Measurements from ENCODE around the gene SLC6A3. TPM values are rescaled to one million over a fixed set of nuclear protein-coding genes. Genes with fewer than 3 reads are reported as not detected.

SLC6A3 gene
- total RNA-seq, 2 donors from 2014 or later, result 0.18 TPM; not detected in 1

GRCh38 chr5:1449081-1449630 is 3.9 kb upstream of the SLC6A3 start:
- H3K4me1 ChIP-seq (ENCODE audit: control insufficient read depth, insufficient read depth, low read length), result no peaks in the 10 kb centered on the region
- H3K27me3 ChIP-seq (ENCODE audit: control insufficient read depth, insufficient read depth, low read length, poor library complexity, severe bottlenecking), result peaks cover 83% of the 10 kb centered on the region
- no peak overlapping the region for H3K4me3 ChIP-seq (ENCODE audit: low read length)
- no peak overlapping the region for H3K4me3 Mint-ChIP-seq
- H3K27ac Mint-ChIP-seq, result no peak overlapping the region
- no peak for TF ChIP-seq CTCF (conservative IDR thresholded peaks at IDR 0.05)
- H3K36me3 Mint-ChIP-seq (ENCODE audit: low read depth), result no peaks in the 10 kb centered on the region
- no peaks in the 10 kb centered on the region for H3K36me3 ChIP-seq (ENCODE audit: control insufficient read depth, insufficient read depth, low read length)
- DNase-seq, result no peak
- peaks cover 20% of the 10 kb centered on the region for H3K9me3 ChIP-seq (ENCODE audit: control insufficient read depth, low read length)
- H3K27me3 Mint-ChIP-seq (ENCODE audit: insufficient read depth), result peaks cover 83% of the 10 kb centered on the region
- WGBS, 2 experiments (ENCODE audit: insufficient coverage in 1 of 2, insufficient read length in 1 of 2), result 92 to 98% methylated on average over 9 to 12 of the region's 12 CpGs
- peaks cover 21% of the 10 kb centered on the region for H3K9me3 Mint-ChIP-seq
- H3K4me1 Mint-ChIP-seq, result peaks cover 2% of the 10 kb centered on the region
- H3K27ac ChIP-seq (ENCODE audit: low read depth, low read length), result no peak overlapping the region
- H3K9ac ChIP-seq (ENCODE audit: extremely low read depth, low read length, poor library complexity, severe bottlenecking), result no peak overlapping the region

GRCh38 chr5:1448511-1449011 is 3.3 kb upstream of the SLC6A3 start:
- H3K27me3 Mint-ChIP-seq (ENCODE audit: insufficient read depth), result peaks cover 85% of the 10 kb centered on the region
- H3K4me3 Mint-ChIP-seq, result no peak overlapping the region
- Histone ChIP-seq H3K4me1 (ENCODE audit: control insufficient read depth, insufficient read depth, low read length) (no peaks in the 10 kb centered on the region), H3K36me3 (ENCODE audit: control insufficient read depth, insufficient read depth, low read length) (no peaks in the 10 kb centered on the region), H3K9ac (ENCODE audit: extremely low read depth, low read length, poor library complexity, severe bottlenecking) (no peak overlapping the region), H3K9me3 (ENCODE audit: control insufficient read depth, low read length) (peaks cover 16% of the 10 kb centered on the region), H3K27ac (ENCODE audit: low read depth, low read length) (no peak overlapping the region), H3K4me3 (ENCODE audit: low read length) (no peak overlapping the region), H3K27me3 (ENCODE audit: control insufficient read depth, insufficient read depth, low read length, poor library complexity, severe bottlenecking) (peaks cover 89% of the 10 kb centered on the region)
- peak; percentile 25 for DNase-seq
- H3K27ac Mint-ChIP-seq, result no peak overlapping the region
- no peak for TF ChIP-seq CTCF (conservative IDR thresholded peaks at IDR 0.05)
- no peaks in the 10 kb centered on the region for H3K36me3 Mint-ChIP-seq (ENCODE audit: low read depth)
- H3K9me3 Mint-ChIP-seq, result peaks cover 15% of the 10 kb centered on the region
- peaks cover 2% of the 10 kb centered on the region for H3K4me1 Mint-ChIP-seq
- WGBS, 2 experiments (ENCODE audit: insufficient coverage in 1 of 2, insufficient read length in 1 of 2), result 90 to 91% methylated on average over 4 to 5 of the region's 5 CpGs

- Mint-ChIP-seq H3K4me1 (peaks cover 2% of the 10 kb centered on the region), H3K4me3 (no peak overlapping the region), H3K36me3 (ENCODE audit: low read depth) (no peaks in the 10 kb centered on the region), H3K27ac (no peak overlapping the region), H3K27me3 (ENCODE audit: insufficient read depth) (peaks cover 87% of the 10 kb centered on the region), H3K9me3 (peaks cover 7% of the 10 kb centered on the region)
- Histone ChIP-seq H3K4me1 (ENCODE audit: control insufficient read depth, insufficient read depth, low read length) (no peaks in the 10 kb centered on the region), H3K36me3 (ENCODE audit: control insufficient read depth, insufficient read depth, low read length) (no peaks in the 10 kb centered on the region), H3K27ac (ENCODE audit: low read depth, low read length) (no peak overlapping the region), H3K4me3 (ENCODE audit: low read length) (no peak overlapping the region), H3K27me3 (ENCODE audit: control insufficient read depth, insufficient read depth, low read length, poor library complexity, severe bottlenecking) (peaks cover 96% of the 10 kb centered on the region), H3K9me3 (ENCODE audit: control insufficient read depth, low read length) (peaks cover 8% of the 10 kb centered on the region), H3K9ac (ENCODE audit: extremely low read depth, low read length, poor library complexity, severe bottlenecking) (no peak overlapping the region)
- peak; percentile 33 for DNase-seq
- no peak for TF ChIP-seq CTCF (conservative IDR thresholded peaks at IDR 0.05)
- 81 to 86% methylated on average over 11 to 16 of the region's 16 CpGs for WGBS, 2 experiments (ENCODE audit: insufficient coverage in 1 of 2, insufficient read length in 1 of 2)
Measured at GRCh38 chr5:1447671-1448361, 2.6 kb upstream of the SLC6A3 start.
